Endodermal cell (in vitro differentiated cells): Measurements from ENCODE around the gene NCK2. TPM values are rescaled to one million over a fixed set of nuclear protein-coding genes. Genes with fewer than 3 reads are reported as not detected.

Experiments used
- DNase-seq: peaks from one replicate; pipeline ENCODE4 v3.0.0-alpha.2; 2017
- H3K27ac ChIP-seq: 2 replicates; pipeline ENCODE4 v1.5.1; 2013; ENCODE audit warnings: mild to moderate bottlenecking, low read depth, low read length, moderate library complexity
- H3K27me3 ChIP-seq: 2 replicates; pipeline ENCODE4 v1.6.1; 2013; ENCODE audit warnings: mild to moderate bottlenecking, low read length, moderate library complexity; ENCODE audit not compliant: insufficient read depth, control insufficient read depth, poor library complexity, severe bottlenecking
- H3K36me3 ChIP-seq: 2 replicates; pipeline ENCODE4 v1.7.0; 2013; ENCODE audit warnings: mild to moderate bottlenecking, low read length, moderate library complexity; ENCODE audit not compliant: control insufficient read depth, insufficient read depth
- H3K4me1 ChIP-seq: one replicate; pipeline ENCODE4 v1.7.0; 2013; ENCODE audit warnings: low read length; ENCODE audit not compliant: control insufficient read depth, insufficient read depth
- H3K4me3 ChIP-seq: 2 replicates; pipeline ENCODE4 v1.5.1; 2013; ENCODE audit warnings: mild to moderate bottlenecking, low read length, moderate library complexity
- H3K9ac ChIP-seq: 2 replicates; pipeline ENCODE4 v1.6.1; 2013; ENCODE audit warnings: mild to moderate bottlenecking, low read length, moderate library complexity; ENCODE audit not compliant: poor library complexity, severe bottlenecking; ENCODE audit errors: extremely low read depth
- H3K9me3 ChIP-seq: 2 replicates; pipeline ENCODE4 v1.6.1; 2013; ENCODE audit warnings: mild to moderate bottlenecking, low read length, moderate library complexity; ENCODE audit not compliant: control insufficient read depth
- H3K27ac Mint-ChIP-seq: 2 replicates; pipeline ENCODE4 v1.8.0; 2020; ENCODE audit warnings: mixed read lengths
- H3K27me3 Mint-ChIP-seq: 2 replicates; pipeline ENCODE4 v1.8.0; 2021; ENCODE audit warnings: mild to moderate bottlenecking, mixed read lengths; ENCODE audit not compliant: insufficient read depth
- H3K36me3 Mint-ChIP-seq: 2 replicates; pipeline ENCODE4 v1.8.0; 2020; ENCODE audit warnings: low read depth, mixed read lengths
- H3K4me1 Mint-ChIP-seq: 2 replicates; pipeline ENCODE4 v1.8.0; 2020; ENCODE audit warnings: mixed read lengths
- H3K4me3 Mint-ChIP-seq: 2 replicates; pipeline ENCODE4 v1.8.0; 2020; ENCODE audit warnings: mild to moderate bottlenecking, moderate library complexity, mixed read lengths
- H3K9me3 Mint-ChIP-seq: 2 replicates; pipeline ENCODE4 v1.8.0; 2020; ENCODE audit warnings: mild to moderate bottlenecking, mixed read lengths
- CTCF ChIP-seq: fragments of 200-600 bp; sonication (generic); conservative IDR thresholded peaks from 2 replicates; pipeline ENCODE4 v1.5.0; 2021; ENCODE audit warnings: antibody characterized with exemption, mild to moderate bottlenecking
- WGBS, 2 experiments: methylation state at CpG; one replicate each; pipeline versions ENCODE4 v1.1.5 to v1.1.7; 2013; ENCODE audit warnings: missing lambda C conversion rate in 2 of 2, mixed read lengths in 1 of 2; ENCODE audit not compliant: insufficient coverage in 1 of 2, insufficient read length in 1 of 2; 5-methylcytosine and 5-hydroxymethylcytosine counted together
- total RNA-seq, 2 donors: library from RNA; stranded (reverse); fragmentation: NEBNext Ultra II Directional in 1 of 2; extraction: Animal tissue kit (Norgen Biotek cat#: 25700) in 1 of 2; gene quantifications; 2 replicates in 1 of 2; 3 replicates in 1 of 2; pipeline ENCODE4 v1.2.1, GENCODE V29; 2021

NCK2 gene
- total RNA-seq, 2 donors from 2014 or later = 58.9 to 63.8 TPM

- Histone ChIP-seq H3K27me3 (no peaks in the 10 kb centered on the region), H3K4me3 (no peak overlapping the region), H3K27ac (no peak overlapping the region), H3K9ac (no peak overlapping the region), H3K36me3 (peaks cover 44% of the 10 kb centered on the region), H3K9me3 (peaks cover 22% of the 10 kb centered on the region), H3K4me1 (no peaks in the 10 kb centered on the region)
- peaks cover 10% of the 10 kb centered on the region for H3K4me1 Mint-ChIP-seq
- DNase-seq = no peak
- H3K4me3 Mint-ChIP-seq = no peak overlapping the region
- H3K27ac Mint-ChIP-seq = no peak overlapping the region
- 95 to 96% methylated on average over 28 to 50 of the region's 51 CpGs for WGBS, 2 experiments
- peaks cover 26% of the 10 kb centered on the region for H3K9me3 Mint-ChIP-seq
- TF ChIP-seq CTCF = no peak
- peaks cover 49% of the 10 kb centered on the region for H3K36me3 Mint-ChIP-seq
- H3K27me3 Mint-ChIP-seq = no peaks in the 10 kb centered on the region
Measured at GRCh38 chr2:105893011-105893995, 148.6 kb downstream of the NCK2 start.

GRCh38 chr2:105894327-105894944, 149.7 kb downstream of the NCK2 start:
- H3K9me3 Mint-ChIP-seq = peaks cover 29% of the 10 kb centered on the region
- peaks cover 46% of the 10 kb centered on the region for H3K36me3 Mint-ChIP-seq
- peaks cover 10% of the 10 kb centered on the region for H3K4me1 Mint-ChIP-seq
- Histone ChIP-seq H3K36me3 (peaks cover 32% of the 10 kb centered on the region), H3K27ac (no peak overlapping the region), H3K4me3 (no peak overlapping the region), H3K4me1 (no peaks in the 10 kb centered on the region), H3K9me3 (peaks cover 11% of the 10 kb centered on the region), H3K9ac (no peak overlapping the region), H3K27me3 (no peaks in the 10 kb centered on the region)
- no peak for DNase-seq
- 96 to 97% methylated on average over 10 to 13 of the region's 13 CpGs for WGBS, 2 experiments
- no peak overlapping the region for H3K4me3 Mint-ChIP-seq
- TF ChIP-seq CTCF = no peak
- no peak overlapping the region for H3K27ac Mint-ChIP-seq
- no peaks in the 10 kb centered on the region for H3K27me3 Mint-ChIP-seq

- H3K27ac Mint-ChIP-seq = no peak overlapping the region
- Histone ChIP-seq H3K36me3 (peaks cover 27% of the 10 kb centered on the region), H3K9ac (no peak overlapping the region), H3K27ac (no peak overlapping the region), H3K9me3 (peaks cover 11% of the 10 kb centered on the region), H3K27me3 (no peaks in the 10 kb centered on the region), H3K4me3 (no peak overlapping the region), H3K4me1 (no peaks in the 10 kb centered on the region)
- H3K36me3 Mint-ChIP-seq = peaks cover 31% of the 10 kb centered on the region
- DNase-seq = no peak
- WGBS, 2 experiments = 94 to 97% methylated on average over 7 to 10 of the region's 10 CpGs
- H3K9me3 Mint-ChIP-seq = peaks cover 27% of the 10 kb centered on the region
- no peak overlapping the region for H3K4me3 Mint-ChIP-seq
- no peak for TF ChIP-seq CTCF
- H3K4me1 Mint-ChIP-seq = peaks cover under 1% of the 10 kb centered on the region
- H3K27me3 Mint-ChIP-seq = no peaks in the 10 kb centered on the region
Measured at GRCh38 chr2:105895990-105896764, 151.5 kb downstream of the NCK2 start.
